Measurements from ENCODE around the gene RBM20. TPM values are rescaled to one million over a fixed set of nuclear protein-coding genes. Genes with fewer than 3 reads are reported as not detected.

The RBM20 gene
- total and polyA plus RNA-seq, 7 experiments from 2014 or later: 0.16 to 1.7 (median 0.37) TPM; not detected in 1

- Histone ChIP-seq H3K4me3 (ENCODE audit: low read length) (no peak overlapping the region), H3K27me3 (ENCODE audit: control insufficient read depth in 2 of 2, insufficient read depth in 2 of 2, low read length in 2 of 2) (no peaks in the 10 kb centered on the region), H3K36me3 (ENCODE audit: control insufficient read depth in 2 of 3, insufficient read depth in 3 of 3, low read length in 3 of 3) (no peaks in the 10 kb centered on the region), H3K27ac (ENCODE audit: low read depth, low read length) (no peak overlapping the region), H3K4me1 (ENCODE audit: control insufficient read depth in 2 of 2, insufficient read depth in 2 of 2, low read length in 2 of 2) (peaks cover 0 to 7% of the 10 kb centered on the region in 2 donors), H3K9me3 (ENCODE audit: control insufficient read depth in 2 of 3, low read length in 3 of 3) (no peaks in the 10 kb centered on the region)
- DNase-seq: no peak
- POLR2A ChIA-PET: no interaction called here
- no peak overlapping the region for H3K27ac Mint-ChIP-seq
- peaks cover 0 to 3% (median 0%) of the 10 kb centered on the region in 5 donors for H3K27me3 Mint-ChIP-seq
- H3K4me3 Mint-ChIP-seq: no peak overlapping the region
- CTCF ChIA-PET: interaction anchor here (1.1 kb wide), 1 partner anchor 11 kb away, joined by 4 read pairs; no protein-coding TSS in a partner anchor
- ATAC-seq: no peak
- peaks cover 0 to 10% (median 0%) of the 10 kb centered on the region in 5 donors for H3K36me3 Mint-ChIP-seq
- H3K4me1 Mint-ChIP-seq: peaks cover 2 to 21% (median 14%) of the 10 kb centered on the region in 7 donors
- intact Hi-C loops (cut with micrococcal nuclease): no loop called here
- peaks cover 0 to 8% (median 0%) of the 10 kb centered on the region in 11 donors for H3K9me3 Mint-ChIP-seq
These were observed 114.8 kb downstream of the RBM20 start for GRCh38 chr10:110758898-110759297.

GRCh38 chr10:110759523-110759922, 115.4 kb downstream of the RBM20 start:
- ATAC-seq: no peak
- CTCF ChIA-PET: interaction anchor here (1.1 kb wide), 1 partner anchor 11 kb away, joined by 4 read pairs; no protein-coding TSS in a partner anchor

GRCh38 chr10:110762109-110762848, 118.1 kb downstream of the RBM20 start:
- Mint-ChIP-seq H3K36me3 (no peaks in the 10 kb centered on the region), H3K9me3 (no peaks in the 10 kb centered on the region), H3K4me1 (peaks cover 0 to 3% (median 0%) of the 10 kb centered on the region in 7 donors), H3K27ac (no peak overlapping the region), H3K27me3 (peaks cover 0 to 8% (median 0%) of the 10 kb centered on the region in 5 donors), H3K4me3 (no peak overlapping the region)
- H3K4me3 ChIP-seq (ENCODE audit: low read length): no peak overlapping the region
- H3K9me3 ChIP-seq (ENCODE audit: control insufficient read depth in 2 of 3, low read length in 3 of 3): no peaks in the 10 kb centered on the region
- ChIA-PET CTCF (no interaction called here), POLR2A (no interaction called here)
- ATAC-seq (no peak), DNase-seq (no peak)
- no peak overlapping the region for H3K27ac ChIP-seq (ENCODE audit: low read depth, low read length)
- no peaks in the 10 kb centered on the region for H3K36me3 ChIP-seq (ENCODE audit: control insufficient read depth in 2 of 3, insufficient read depth in 3 of 3, low read length in 3 of 3)
- intact Hi-C loops (cut with micrococcal nuclease): no loop called here
- no peaks in the 10 kb centered on the region for H3K27me3 ChIP-seq (ENCODE audit: control insufficient read depth in 2 of 2, insufficient read depth in 2 of 2, low read length in 2 of 2)
- no peaks in the 10 kb centered on the region for H3K4me1 ChIP-seq (ENCODE audit: control insufficient read depth in 2 of 2, insufficient read depth in 2 of 2, low read length in 2 of 2)

More at GRCh38 chr10:110759523-110759922, 115.4 kb downstream of the RBM20 start:
- Histone ChIP-seq H3K4me3 (ENCODE audit: low read length) (no peak overlapping the region), H3K27ac (ENCODE audit: low read depth, low read length) (no peak overlapping the region), H3K9me3 (ENCODE audit: control insufficient read depth in 2 of 3, low read length in 3 of 3) (no peaks in the 10 kb centered on the region), H3K27me3 (ENCODE audit: control insufficient read depth in 2 of 2, insufficient read depth in 2 of 2, low read length in 2 of 2) (no peaks in the 10 kb centered on the region), H3K36me3 (ENCODE audit: control insufficient read depth in 2 of 3, insufficient read depth in 3 of 3, low read length in 3 of 3) (no peaks in the 10 kb centered on the region), H3K4me1 (ENCODE audit: control insufficient read depth in 2 of 2, insufficient read depth in 2 of 2, low read length in 2 of 2) (peaks cover 0 to 6% of the 10 kb centered on the region in 2 donors)
- Mint-ChIP-seq H3K27ac (no peak overlapping the region), H3K36me3 (peaks cover 0 to 5% (median 0%) of the 10 kb centered on the region in 5 donors), H3K9me3 (peaks cover 0 to 4% (median 0%) of the 10 kb centered on the region in 11 donors), H3K27me3 (peaks cover 0 to 3% (median 0%) of the 10 kb centered on the region in 5 donors), H3K4me3 (no peak overlapping the region), H3K4me1 (peaks cover 2 to 15% (median 8%) of the 10 kb centered on the region in 7 donors)
- POLR2A ChIA-PET: no interaction called here
- DNase-seq: no peak
- intact Hi-C loops (cut with micrococcal nuclease): no loop called here

- no peak for ATAC-seq
- Histone ChIP-seq H3K4me3 (ENCODE audit: low read length) (no peak overlapping the region), H3K27me3 (ENCODE audit: control insufficient read depth in 2 of 2, insufficient read depth in 2 of 2, low read length in 2 of 2) (no peaks in the 10 kb centered on the region), H3K4me1 (ENCODE audit: control insufficient read depth in 2 of 2, insufficient read depth in 2 of 2, low read length in 2 of 2) (no peaks in the 10 kb centered on the region), H3K36me3 (ENCODE audit: control insufficient read depth in 2 of 3, insufficient read depth in 3 of 3, low read length in 3 of 3) (no peaks in the 10 kb centered on the region), H3K9me3 (ENCODE audit: control insufficient read depth in 2 of 3, low read length in 3 of 3) (no peaks in the 10 kb centered on the region), H3K27ac (ENCODE audit: low read depth, low read length) (no peak overlapping the region)
- H3K9me3 Mint-ChIP-seq: no peaks in the 10 kb centered on the region
- ChIA-PET CTCF (no interaction called here), POLR2A (no interaction called here)
- intact Hi-C loops (cut with micrococcal nuclease): no loop called here
- DNase-seq: no peak
- peaks cover 0 to 3% (median 0%) of the 10 kb centered on the region in 7 donors for H3K4me1 Mint-ChIP-seq
- H3K4me3 Mint-ChIP-seq: no peak overlapping the region
- H3K27me3 Mint-ChIP-seq: peaks cover 0 to 8% (median 0%) of the 10 kb centered on the region in 5 donors
- H3K27ac Mint-ChIP-seq: no peak overlapping the region
- no peaks in the 10 kb centered on the region for H3K36me3 Mint-ChIP-seq
These were observed 118.7 kb downstream of the RBM20 start for GRCh38 chr10:110762849-110763211.

GRCh38 chr10:110764378-110764777, 120.2 kb downstream of the RBM20 start:
- DNase-seq: no peak
- H3K27ac ChIP-seq (ENCODE audit: low read depth, low read length): no peak overlapping the region
- intact Hi-C loops (cut with micrococcal nuclease): no loop called here
- no peak for ATAC-seq
- H3K4me1 Mint-ChIP-seq: peaks cover 0 to 3% (median 0%) of the 10 kb centered on the region in 7 donors
- H3K4me3 Mint-ChIP-seq: no peak overlapping the region
- no peaks in the 10 kb centered on the region for H3K9me3 ChIP-seq (ENCODE audit: control insufficient read depth in 2 of 3, low read length in 3 of 3)
- no peaks in the 10 kb centered on the region for H3K9me3 Mint-ChIP-seq
- CTCF ChIA-PET: no interaction called here
- peaks cover 0 to 8% (median 0%) of the 10 kb centered on the region in 5 donors for H3K27me3 Mint-ChIP-seq
- H3K36me3 ChIP-seq (ENCODE audit: control insufficient read depth in 2 of 3, insufficient read depth in 3 of 3, low read length in 3 of 3): no peaks in the 10 kb centered on the region
- H3K27me3 ChIP-seq (ENCODE audit: control insufficient read depth in 2 of 2, insufficient read depth in 2 of 2, low read length in 2 of 2): no peaks in the 10 kb centered on the region
- no peak overlapping the region for H3K27ac Mint-ChIP-seq
- POLR2A ChIA-PET: no interaction called here
- no peaks in the 10 kb centered on the region for H3K36me3 Mint-ChIP-seq
- no peak overlapping the region for H3K4me3 ChIP-seq (ENCODE audit: low read length)
- no peaks in the 10 kb centered on the region for H3K4me1 ChIP-seq (ENCODE audit: control insufficient read depth in 2 of 2, insufficient read depth in 2 of 2, low read length in 2 of 2)

GRCh38 chr10:110764793-110765512, 120.8 kb downstream of the RBM20 start:
- Mint-ChIP-seq H3K36me3 (no peaks in the 10 kb centered on the region), H3K4me1 (peaks cover 0 to 3% (median 0%) of the 10 kb centered on the region in 7 donors), H3K27me3 (peaks cover 0 to 8% (median 0%) of the 10 kb centered on the region in 5 donors), H3K4me3 (no peak overlapping the region), H3K9me3 (no peaks in the 10 kb centered on the region), H3K27ac (no peak overlapping the region)
- Histone ChIP-seq H3K9me3 (ENCODE audit: control insufficient read depth in 2 of 3, low read length in 3 of 3) (no peaks in the 10 kb centered on the region), H3K27me3 (ENCODE audit: control insufficient read depth in 2 of 2, insufficient read depth in 2 of 2, low read length in 2 of 2) (no peaks in the 10 kb centered on the region), H3K27ac (ENCODE audit: low read depth, low read length) (no peak overlapping the region), H3K4me3 (ENCODE audit: low read length) (no peak overlapping the region), H3K36me3 (ENCODE audit: control insufficient read depth in 2 of 3, insufficient read depth in 3 of 3, low read length in 3 of 3) (no peaks in the 10 kb centered on the region), H3K4me1 (ENCODE audit: control insufficient read depth in 2 of 2, insufficient read depth in 2 of 2, low read length in 2 of 2) (no peaks in the 10 kb centered on the region)
- no peak for DNase-seq
- intact Hi-C loops (cut with micrococcal nuclease): no loop called here
- ChIA-PET POLR2A (no interaction called here), CTCF (no interaction called here)
- ATAC-seq: no peak
